ENCODE data around the gene TYRO3.

GRCh38 chr15:41567261-41567660 lies 8.2 kb downstream of the TYRO3 start:
- no peak for TF ChIP-seq POLR2AphosphoS5 (IDR thresholded peaks at IDR 0.05; ENCODE audit: insufficient read depth in 1 of 2, low read depth in 1 of 2)
- TF ChIP-seq POLR2A (IDR thresholded peaks at IDR 0.05) = no peak

All from vagina (tissue), 2 donors.